Measurements from ENCODE around the gene HELZ. TPM values are rescaled to one million over a fixed set of nuclear protein-coding genes. Genes with fewer than 3 reads are reported as not detected.

Gene HELZ
- total RNA-seq, 4 donors from 2014 or later: 24.4 to 42.4 (median 26.3) TPM

GRCh38 chr17:67111808-67112207 lies 133.2 kb downstream of the HELZ start:
- no peak for DNase-seq (ENCODE audit: low spot score in 2 of 2)
- TF ChIP-seq CTCF (IDR thresholded peaks at IDR 0.05): no peak
- TF ChIP-seq POLR2A (IDR thresholded peaks at IDR 0.05): no peak
- intact Hi-C loops (cut with DNase I; ENCODE audit: low total_unique reads): no loop called here
- WGBS, 2 donors: 94% methylated on average over 1 of the region's 1 CpG
- H3K4me3 ChIP-seq (ENCODE audit: low read depth, poor library complexity, severe bottlenecking): no peak overlapping the region

GRCh38 chr17:67111327-67111726 lies 133.7 kb downstream of the HELZ start:
- no peak for TF ChIP-seq POLR2A (IDR thresholded peaks at IDR 0.05)
- TF ChIP-seq CTCF (IDR thresholded peaks at IDR 0.05): no peak
- H3K4me3 ChIP-seq (ENCODE audit: low read depth, poor library complexity, severe bottlenecking): no peak overlapping the region
- no peak for DNase-seq (ENCODE audit: low spot score in 2 of 2)
- 87 to 97% methylated on average over 2 of the region's 2 CpGs for WGBS, 2 donors
- intact Hi-C loops (cut with DNase I; ENCODE audit: low total_unique reads): no loop called here

GRCh38 chr17:67110619-67111018 lies 134.4 kb downstream of the HELZ start:
- 87 to 90% methylated on average over 3 of the region's 3 CpGs for WGBS, 2 donors
- intact Hi-C loops (cut with DNase I; ENCODE audit: low total_unique reads): no loop called here
- no peak overlapping the region for H3K4me3 ChIP-seq (ENCODE audit: low read depth, poor library complexity, severe bottlenecking)
- DNase-seq (ENCODE audit: low spot score in 2 of 2): no peak
- TF ChIP-seq POLR2A (IDR thresholded peaks at IDR 0.05) (no peak), CTCF (IDR thresholded peaks at IDR 0.05) (no peak)

GRCh38 chr17:67109111-67109510 lies 135.9 kb downstream of the HELZ start:
- intact Hi-C loops (cut with DNase I; ENCODE audit: low total_unique reads): no loop called here
- no peak for DNase-seq (ENCODE audit: low spot score in 2 of 2)
- no peak for TF ChIP-seq POLR2A (IDR thresholded peaks at IDR 0.05)
- TF ChIP-seq CTCF (IDR thresholded peaks at IDR 0.05): no peak
- no peak overlapping the region for H3K4me3 ChIP-seq (ENCODE audit: low read depth, poor library complexity, severe bottlenecking)
- WGBS, 2 donors: 84 to 92% methylated on average over 5 of the region's 5 CpGs

- intact Hi-C loops (cut with DNase I; ENCODE audit: low total_unique reads): no loop called here
- DNase-seq (ENCODE audit: low spot score in 2 of 2): no peak
- 80 to 86% methylated on average over 13 of the region's 13 CpGs for WGBS, 2 donors
- no peak for TF ChIP-seq CTCF (IDR thresholded peaks at IDR 0.05)
- TF ChIP-seq POLR2A (IDR thresholded peaks at IDR 0.05): no peak
- no peak overlapping the region for H3K4me3 ChIP-seq (ENCODE audit: low read depth, poor library complexity, severe bottlenecking)
Measured at GRCh38 chr17:67107811-67108775, 136.9 kb downstream of the HELZ start.

All from lower leg skin (tissue), 4 donors.